ENCODE data around the gene USP44. TPM values are rescaled to one million over a fixed set of nuclear protein-coding genes. Genes with fewer than 3 reads are reported as not detected.

USP44 gene
- total RNA-seq, 2 donors from 2014 or later: 7.0 to 21.1 TPM

DNA sequence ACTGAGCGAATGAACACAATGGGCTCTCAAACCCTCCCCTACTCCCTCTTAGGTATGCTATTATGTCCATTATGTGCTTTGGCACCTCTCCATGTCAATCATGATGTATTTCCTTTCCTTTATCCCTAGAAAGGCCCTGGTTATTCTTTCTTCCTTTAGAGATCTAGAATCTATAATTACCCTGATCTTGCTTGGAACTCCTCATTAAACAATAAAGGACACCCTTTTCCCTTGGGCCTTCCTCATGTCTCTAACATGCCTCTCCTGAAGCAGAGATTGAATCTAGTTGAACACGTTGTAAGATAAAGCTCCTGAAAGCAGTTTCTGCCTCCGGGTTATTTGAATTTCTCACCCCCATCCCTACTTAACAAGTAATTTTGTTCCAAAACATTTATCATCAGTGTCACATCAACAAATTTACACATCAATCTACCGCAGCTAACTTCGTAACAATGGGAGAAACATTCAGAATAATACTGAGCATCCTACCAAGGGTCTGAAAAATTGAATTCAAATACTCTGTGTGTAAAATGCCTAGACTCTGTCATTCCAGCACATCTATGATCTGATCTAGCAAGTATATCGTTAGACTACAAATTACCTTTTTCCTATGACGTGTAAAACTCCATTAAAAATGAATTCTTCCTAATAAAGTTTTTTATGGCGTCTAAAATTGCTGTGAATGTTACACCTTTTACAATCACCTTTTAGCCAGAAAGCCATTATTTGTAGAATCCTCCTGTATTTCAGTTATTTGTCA lies 5.4 kb downstream of the USP44 start:
- WGBS, 2 donors: 60 to 72% methylated on average over 8 of the region's 8 CpGs
- ATAC-seq: no peak
- intact Hi-C loops (cut with DNase I): no loop called here
- Histone ChIP-seq H3K27me3 (no peaks in the 10 kb centered on the region), H3K36me3 (replicated peaks in 1 of 2; ENCODE audit: insufficient read depth in 1 of 2, low read depth in 2 of 2) (no peaks in the 10 kb centered on the region), H3K9me3 (no peaks in the 10 kb centered on the region), H3K4me3 (no peak overlapping the region), H3K27ac (no peak overlapping the region), H3K4me1 (no peaks in the 10 kb centered on the region)
- no peak for DNase-seq
- TF ChIP-seq POLR2A (IDR thresholded peaks at IDR 0.05): no peak
- TF ChIP-seq, protein P1, sequence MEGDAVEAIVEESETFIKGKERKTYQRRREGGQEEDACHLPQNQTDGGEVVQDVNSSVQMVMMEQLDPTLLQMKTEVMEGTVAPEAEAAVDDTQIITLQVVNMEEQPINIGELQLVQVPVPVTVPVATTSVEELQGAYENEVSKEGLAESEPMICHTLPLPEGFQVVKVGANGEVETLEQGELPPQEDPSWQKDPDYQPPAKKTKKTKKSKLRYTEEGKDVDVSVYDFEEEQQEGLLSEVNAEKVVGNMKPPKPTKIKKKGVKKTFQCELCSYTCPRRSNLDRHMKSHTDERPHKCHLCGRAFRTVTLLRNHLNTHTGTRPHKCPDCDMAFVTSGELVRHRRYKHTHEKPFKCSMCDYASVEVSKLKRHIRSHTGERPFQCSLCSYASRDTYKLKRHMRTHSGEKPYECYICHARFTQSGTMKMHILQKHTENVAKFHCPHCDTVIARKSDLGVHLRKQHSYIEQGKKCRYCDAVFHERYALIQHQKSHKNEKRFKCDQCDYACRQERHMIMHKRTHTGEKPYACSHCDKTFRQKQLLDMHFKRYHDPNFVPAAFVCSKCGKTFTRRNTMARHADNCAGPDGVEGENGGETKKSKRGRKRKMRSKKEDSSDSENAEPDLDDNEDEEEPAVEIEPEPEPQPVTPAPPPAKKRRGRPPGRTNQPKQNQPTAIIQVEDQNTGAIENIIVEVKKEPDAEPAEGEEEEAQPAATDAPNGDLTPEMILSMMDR (IDR thresholded peaks at IDR 0.05): no peak

DNA sequence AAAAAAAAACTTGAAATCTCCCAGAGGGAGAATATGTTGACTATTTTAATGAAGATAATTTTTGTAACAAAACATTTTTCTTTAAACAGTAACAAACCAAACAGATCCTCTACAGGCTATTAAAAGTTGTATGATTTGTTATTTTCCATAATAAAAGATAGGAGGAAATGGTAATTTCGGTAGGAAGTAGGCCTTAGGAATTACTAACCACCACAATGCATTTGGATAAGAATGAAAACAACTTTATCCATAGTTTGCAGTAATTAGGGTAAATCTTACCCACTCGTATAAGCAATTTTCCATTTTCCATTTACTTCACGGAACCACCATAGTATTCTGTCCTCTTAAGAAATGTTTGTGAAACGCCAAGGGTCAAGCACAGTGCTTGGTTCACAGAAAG lies 6.0 kb downstream of the USP44 start:
- ATAC-seq (no peak), DNase-seq (no peak)
- no peak overlapping the region for H3K27ac ChIP-seq
- WGBS, 2 donors: 85 to 87% methylated on average over 4 of the region's 4 CpGs
- H3K9me3 ChIP-seq: no peaks in the 10 kb centered on the region
- H3K36me3 ChIP-seq (replicated peaks in 1 of 2; ENCODE audit: insufficient read depth in 1 of 2, low read depth in 2 of 2): no peaks in the 10 kb centered on the region
- H3K4me1 ChIP-seq: no peaks in the 10 kb centered on the region
- TF ChIP-seq POLR2A (IDR thresholded peaks at IDR 0.05): no peak
- no peak overlapping the region for H3K4me3 ChIP-seq
- H3K27me3 ChIP-seq: no peaks in the 10 kb centered on the region
- intact Hi-C loops (cut with DNase I): no loop called here

DNA sequence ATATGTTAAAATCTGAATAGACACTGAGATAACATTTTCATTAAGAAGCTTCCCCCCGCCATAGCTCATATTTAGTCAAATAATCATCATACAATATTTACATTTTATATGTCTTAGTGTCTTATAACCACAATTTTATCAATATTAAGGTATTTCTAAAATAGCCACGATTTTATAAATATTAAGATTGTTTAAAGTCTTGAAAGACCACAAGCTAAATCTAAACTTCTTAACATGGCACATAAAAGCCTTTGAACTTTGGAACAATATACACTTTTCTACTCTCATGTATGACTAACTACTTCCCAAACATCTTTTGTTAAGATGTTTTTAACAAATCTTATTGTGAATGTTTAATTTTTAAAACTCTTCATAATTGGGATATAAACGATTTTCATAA lies 6.5 kb downstream of the USP44 start:
- H3K27ac ChIP-seq: no peak overlapping the region
- ATAC-seq (no peak), DNase-seq (no peak)
- TF ChIP-seq POLR2A (IDR thresholded peaks at IDR 0.05): no peak
- TF ChIP-seq, protein P1 (IDR thresholded peaks at IDR 0.05): no peak
- H3K36me3 ChIP-seq (replicated peaks in 1 of 2; ENCODE audit: insufficient read depth in 1 of 2, low read depth in 2 of 2): no peaks in the 10 kb centered on the region
- no peaks in the 10 kb centered on the region for H3K4me1 ChIP-seq
- intact Hi-C loops (cut with DNase I): no loop called here
- no peak overlapping the region for H3K4me3 ChIP-seq
- no peaks in the 10 kb centered on the region for H3K9me3 ChIP-seq
- 63 to 67% methylated on average over 3 of the region's 3 CpGs for WGBS, 2 donors
- H3K27me3 ChIP-seq: no peaks in the 10 kb centered on the region

DNA sequence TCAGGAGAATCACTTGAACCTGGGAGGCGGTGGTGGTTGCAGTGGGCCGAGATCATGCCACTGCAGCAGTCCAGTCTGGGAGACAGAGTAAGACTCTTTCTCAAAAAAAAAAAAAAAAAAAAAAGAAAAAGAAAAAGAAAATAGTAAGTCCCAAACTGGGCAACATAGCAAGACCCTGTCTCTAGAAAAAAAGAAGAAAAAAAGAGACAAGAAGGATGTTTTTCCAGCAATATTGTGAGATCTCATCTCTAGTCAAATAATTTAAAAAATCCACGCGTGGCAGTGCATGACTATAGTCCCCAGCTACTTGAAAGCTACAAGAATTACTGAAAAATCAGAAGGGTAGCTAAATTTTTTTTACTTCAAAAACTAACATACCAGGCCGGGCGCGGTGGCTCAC lies 8.0 kb downstream of the USP44 start:
- no peaks in the 10 kb centered on the region for H3K36me3 ChIP-seq (replicated peaks in 1 of 2; ENCODE audit: insufficient read depth in 1 of 2, low read depth in 2 of 2)
- DNase-seq (no peak), ATAC-seq (no peak)
- 92 to 99% methylated on average over 7 of the region's 7 CpGs for WGBS, 2 donors
- H3K4me3 ChIP-seq: no peak overlapping the region
- no peaks in the 10 kb centered on the region for H3K9me3 ChIP-seq
- no peaks in the 10 kb centered on the region for H3K27me3 ChIP-seq
- H3K27ac ChIP-seq: no peak overlapping the region
- intact Hi-C loops (cut with DNase I): no loop called here
- H3K4me1 ChIP-seq: no peaks in the 10 kb centered on the region
- TF ChIP-seq POLR2A (IDR thresholded peaks at IDR 0.05): no peak
- TF ChIP-seq, protein P1 (IDR thresholded peaks at IDR 0.05): no peak

DNA sequence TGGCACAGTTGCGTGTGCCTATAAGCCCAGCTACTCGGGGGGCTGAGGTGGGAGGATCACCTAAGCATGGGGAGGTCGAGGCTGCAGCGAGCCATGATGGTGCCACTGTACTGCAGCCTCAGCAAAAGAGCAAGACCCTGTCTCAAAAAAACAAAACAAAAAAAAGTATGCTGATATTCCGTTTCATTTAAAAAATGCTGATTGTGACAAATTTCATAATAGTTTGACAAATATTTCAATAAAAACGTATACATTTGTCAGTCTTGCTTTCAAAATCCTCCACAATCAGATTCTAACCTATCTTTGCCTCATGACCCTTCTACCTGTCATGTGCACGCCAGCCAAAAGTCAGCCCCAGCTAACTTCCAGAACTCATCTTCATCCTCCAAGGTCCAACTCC lies 9.8 kb downstream of the USP44 start:
- WGBS, 2 donors: 86% methylated on average over 7 of the region's 7 CpGs
- DNase-seq (no peak), ATAC-seq (no peak)
- Histone ChIP-seq H3K4me3 (no peak overlapping the region), H3K27me3 (no peaks in the 10 kb centered on the region), H3K9me3 (no peaks in the 10 kb centered on the region), H3K4me1 (no peaks in the 10 kb centered on the region), H3K36me3 (replicated peaks in 1 of 2; ENCODE audit: insufficient read depth in 1 of 2, low read depth in 2 of 2) (no peaks in the 10 kb centered on the region), H3K27ac (no peak overlapping the region)
- no peak for TF ChIP-seq POLR2A (IDR thresholded peaks at IDR 0.05)
- TF ChIP-seq, protein P1 (IDR thresholded peaks at IDR 0.05): no peak
- intact Hi-C loops (cut with DNase I): no loop called here

Data from body of pancreas (tissue), 4 donors.